Erythroblast (primary cell): Measurements from ENCODE around the gene CACNA1G.

Source experiments
- GATA1 ChIP-seq: IDR thresholded peaks from 2 replicates; pipeline ENCODE4 v1.6.1; 2011; ENCODE audit warnings: low read depth, mild to moderate bottlenecking, control low read depth, low read length, moderate library complexity
- POLR2A ChIP-seq: IDR thresholded peaks from 2 replicates; pipeline ENCODE4 v1.6.1; 2011; ENCODE audit warnings: mild to moderate bottlenecking, low read length

- TF ChIP-seq POLR2A = peak; percentile 66
- TF ChIP-seq GATA1 = no peak
Observed at GRCh38 chr17:50547035-50547735, 13.3 kb upstream of the CACNA1G start, which contains the start of gene SPATA20.
